Progenitor cell of endocrine pancreas (in vitro differentiated cells): ENCODE measurements around the gene COMMD7. TPM values are rescaled to one million over a fixed set of nuclear protein-coding genes. Genes with fewer than 3 reads are reported as not detected.
"Not testable (repeated sequence)": the region's sequence is repeated elsewhere in the genome, so short reads cannot be mapped to it uniquely, and the experiment has no call there.

Source experiments
- DNase-seq: peaks from one replicate; pipeline ENCODE4 v3.0.0; 2021; ENCODE audit warnings: low spot score; ENCODE audit not compliant: unreplicated experiment
- H3K27ac Mint-ChIP-seq: 2 replicates; pipeline ENCODE4 v1.8.0; 2021; ENCODE audit warnings: mild to moderate bottlenecking, moderate library complexity, mixed read lengths
- H3K27me3 Mint-ChIP-seq: 2 replicates; pipeline ENCODE4 v1.8.0; 2021; ENCODE audit warnings: mixed read lengths
- H3K36me3 Mint-ChIP-seq: 2 replicates; pipeline ENCODE4 v1.8.0; 2022; ENCODE audit warnings: mixed read lengths; ENCODE audit not compliant: insufficient read depth
- H3K4me1 Mint-ChIP-seq: 2 replicates; pipeline ENCODE4 v1.8.0; 2021; ENCODE audit warnings: low read depth, mixed read lengths
- H3K4me3 Mint-ChIP-seq: 2 replicates; pipeline ENCODE4 v1.8.0; 2021; ENCODE audit warnings: low read depth, mild to moderate bottlenecking, moderate library complexity, mixed read lengths
- H3K9me3 Mint-ChIP-seq: 2 replicates; pipeline ENCODE4 v1.8.0; 2021; ENCODE audit warnings: low read depth, mixed read lengths
- CTCF ChIP-seq: fragments of 200-600 bp; sonication (generic); IDR thresholded peaks from one replicate; pipeline ENCODE4 v1.5.0; 2021; ENCODE audit warnings: antibody characterized with exemption, mild to moderate bottlenecking; ENCODE audit not compliant: unreplicated experiment
- total RNA-seq: library from RNA; stranded (reverse); gene quantifications from 2 replicates; pipeline ENCODE4 v1.2.1, GENCODE V29; 2021

COMMD7 gene
- total RNA-seq, 1 donor from 2014 or later: 70.1 TPM

GRCh38 chr20:32709632-32710121, 33.6 kb downstream of the COMMD7 start:
- Mint-ChIP-seq H3K27ac (no peak overlapping the region), H3K4me1 (peaks cover 3% of the 10 kb centered on the region)

GRCh38 chr20:32709029-32709631, 34.1 kb downstream of the COMMD7 start:
- DNase-seq, H3K27ac Mint-ChIP-seq, H3K27me3 Mint-ChIP-seq, H3K9me3 Mint-ChIP-seq, H3K4me1 Mint-ChIP-seq, H3K4me3 Mint-ChIP-seq: not testable (repeated sequence)
- H3K36me3 Mint-ChIP-seq: peaks cover 19% of the 10 kb centered on the region

More at GRCh38 chr20:32709632-32710121, 33.6 kb downstream of the COMMD7 start:
- DNase-seq: no peak
- Mint-ChIP-seq H3K36me3 (peaks cover 15% of the 10 kb centered on the region), H3K9me3 (no peaks in the 10 kb centered on the region), H3K27me3 (no peaks in the 10 kb centered on the region), H3K4me3 (no peak overlapping the region)
- TF ChIP-seq CTCF: no peak

GRCh38 chr20:32707691-32708581, 35.3 kb downstream of the COMMD7 start:
- peaks cover 19% of the 10 kb centered on the region for H3K36me3 Mint-ChIP-seq
- no peaks in the 10 kb centered on the region for H3K9me3 Mint-ChIP-seq
- peaks cover 3% of the 10 kb centered on the region for H3K4me1 Mint-ChIP-seq
- no peaks in the 10 kb centered on the region for H3K27me3 Mint-ChIP-seq
- DNase-seq: no peak
- TF ChIP-seq CTCF: no peak
- no peak overlapping the region for H3K27ac Mint-ChIP-seq
- no peak overlapping the region for H3K4me3 Mint-ChIP-seq

- H3K4me3 Mint-ChIP-seq: no peak overlapping the region
- peaks cover 3% of the 10 kb centered on the region for H3K4me1 Mint-ChIP-seq
- TF ChIP-seq CTCF: no peak
- H3K9me3 Mint-ChIP-seq: no peaks in the 10 kb centered on the region
- DNase-seq: no peak
- H3K36me3 Mint-ChIP-seq: peaks cover 30% of the 10 kb centered on the region
- peak overlapping the region; percentile 86 for H3K27ac Mint-ChIP-seq
- no peaks in the 10 kb centered on the region for H3K27me3 Mint-ChIP-seq
Measured at GRCh38 chr20:32706486-32706885, 36.8 kb downstream of the COMMD7 start.

- Mint-ChIP-seq H3K27me3 (no peaks in the 10 kb centered on the region), H3K4me1 (no peaks in the 10 kb centered on the region), H3K27ac (no peak overlapping the region), H3K36me3 (peaks cover 31% of the 10 kb centered on the region), H3K9me3 (no peaks in the 10 kb centered on the region), H3K4me3 (no peak overlapping the region)
- DNase-seq: no peak
- no peak for TF ChIP-seq CTCF
Measured at GRCh38 chr20:32702706-32703425, 40.4 kb downstream of the COMMD7 start.
